ENCODE data around the gene DCAF7. TPM values are rescaled to one million over a fixed set of nuclear protein-coding genes. Genes with fewer than 3 reads are reported as not detected.

The DCAF7 gene
- total and polyA plus RNA-seq, 7 donors, result 10.6 to 30.2 (median 25.1) TPM

DNA sequence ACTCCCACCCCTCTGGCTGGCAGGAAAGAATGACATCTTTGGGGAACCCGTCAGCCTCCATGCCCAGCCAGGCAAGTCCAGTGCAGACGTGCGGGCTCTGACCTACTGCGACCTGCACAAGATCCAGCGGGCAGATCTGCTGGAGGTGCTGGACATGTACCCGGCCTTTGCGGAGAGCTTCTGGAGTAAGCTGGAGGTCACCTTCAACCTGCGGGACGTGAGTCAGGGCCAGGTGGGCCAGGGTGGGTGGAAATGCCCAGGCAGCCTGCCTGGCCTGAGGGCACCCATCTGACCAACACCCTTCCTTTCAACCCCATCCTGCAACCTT, 8.1 kb upstream of the DCAF7 start:
- H3K4me1 ChIP-seq, result no peaks in the 10 kb centered on the region
- WGBS, 3 donors, result 88 to 96% (median 90%) methylated on average over 9 of the region's 9 CpGs
- no peak overlapping the region for H3K4me3 ChIP-seq
- no peak overlapping the region for H3K27ac ChIP-seq
- no peak for DNase-seq
- TF ChIP-seq, protein P1, sequence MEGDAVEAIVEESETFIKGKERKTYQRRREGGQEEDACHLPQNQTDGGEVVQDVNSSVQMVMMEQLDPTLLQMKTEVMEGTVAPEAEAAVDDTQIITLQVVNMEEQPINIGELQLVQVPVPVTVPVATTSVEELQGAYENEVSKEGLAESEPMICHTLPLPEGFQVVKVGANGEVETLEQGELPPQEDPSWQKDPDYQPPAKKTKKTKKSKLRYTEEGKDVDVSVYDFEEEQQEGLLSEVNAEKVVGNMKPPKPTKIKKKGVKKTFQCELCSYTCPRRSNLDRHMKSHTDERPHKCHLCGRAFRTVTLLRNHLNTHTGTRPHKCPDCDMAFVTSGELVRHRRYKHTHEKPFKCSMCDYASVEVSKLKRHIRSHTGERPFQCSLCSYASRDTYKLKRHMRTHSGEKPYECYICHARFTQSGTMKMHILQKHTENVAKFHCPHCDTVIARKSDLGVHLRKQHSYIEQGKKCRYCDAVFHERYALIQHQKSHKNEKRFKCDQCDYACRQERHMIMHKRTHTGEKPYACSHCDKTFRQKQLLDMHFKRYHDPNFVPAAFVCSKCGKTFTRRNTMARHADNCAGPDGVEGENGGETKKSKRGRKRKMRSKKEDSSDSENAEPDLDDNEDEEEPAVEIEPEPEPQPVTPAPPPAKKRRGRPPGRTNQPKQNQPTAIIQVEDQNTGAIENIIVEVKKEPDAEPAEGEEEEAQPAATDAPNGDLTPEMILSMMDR (IDR thresholded peaks at IDR 0.05), result no peak
- peaks cover 0 to 23% (median 9%) of the 10 kb centered on the region in 3 donors for H3K27me3 ChIP-seq (ENCODE audit: insufficient read depth in 3 of 3, low read length in 2 of 3)
- H3K9me3 ChIP-seq, result no peaks in the 10 kb centered on the region
- no peaks in the 10 kb centered on the region for H3K36me3 ChIP-seq (ENCODE audit: insufficient read depth in 1 of 2, low read depth in 1 of 2)
- intact Hi-C loops (cut with DNase I), result no loop called here
- ATAC-seq, result no peak

DNA sequence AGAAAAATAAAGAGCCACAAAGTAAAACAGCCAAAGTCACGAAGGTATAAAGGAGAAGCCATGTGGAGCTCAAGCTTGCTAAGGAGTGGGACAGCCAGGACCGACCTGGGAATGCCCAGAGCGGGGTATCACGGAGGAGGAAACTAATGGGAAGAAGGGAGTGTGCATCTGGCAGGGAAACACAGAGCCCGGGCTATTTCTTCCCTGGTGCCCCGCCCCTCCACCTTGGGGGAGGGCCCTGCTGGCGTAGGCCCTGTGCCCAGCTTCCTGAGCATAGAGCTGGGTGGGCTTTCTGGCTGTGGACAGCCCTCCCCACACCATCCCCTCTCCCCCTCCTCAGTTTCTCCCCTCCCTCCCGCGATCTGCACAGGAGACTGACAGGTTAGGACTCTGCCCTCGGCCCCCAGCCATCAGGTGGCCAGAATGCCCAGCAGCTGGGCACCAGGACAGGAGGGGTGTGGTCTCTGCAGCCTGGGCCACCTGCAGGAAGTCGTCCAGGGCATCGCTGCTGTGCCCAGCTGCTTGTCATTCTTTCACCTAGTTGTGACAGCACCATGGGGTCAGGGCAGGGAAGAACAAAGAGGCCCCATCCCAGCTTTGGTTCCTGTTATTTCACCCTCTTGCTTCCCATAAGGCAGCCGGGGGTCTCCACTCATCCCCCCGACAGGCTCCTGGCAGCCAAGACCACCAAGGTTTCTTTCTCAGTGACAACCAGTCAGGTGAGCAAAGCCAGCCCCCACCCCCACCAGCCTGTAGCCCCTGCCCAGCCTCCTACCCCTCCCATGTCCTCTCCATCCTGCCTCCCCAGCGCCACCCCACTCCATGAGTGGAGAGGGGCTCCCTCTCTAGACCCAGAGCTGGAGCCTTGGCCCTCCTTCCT, 7.1 kb upstream of the DCAF7 start:
- no peak overlapping the region for H3K4me3 ChIP-seq
- intact Hi-C loops (cut with DNase I), result no loop called here
- H3K27ac ChIP-seq, result no peak overlapping the region
- no peaks in the 10 kb centered on the region for H3K9me3 ChIP-seq
- no peaks in the 10 kb centered on the region for H3K36me3 ChIP-seq (ENCODE audit: insufficient read depth in 1 of 2, low read depth in 1 of 2)
- peaks cover 0 to 20% (median 9%) of the 10 kb centered on the region in 3 donors for H3K27me3 ChIP-seq (ENCODE audit: insufficient read depth in 3 of 3, low read length in 2 of 3)
- DNase-seq (no peak), ATAC-seq (no peak)
- H3K4me1 ChIP-seq, result no peaks in the 10 kb centered on the region
- TF ChIP-seq, protein P1 (IDR thresholded peaks at IDR 0.05), result no peak
- 51 to 56% (median 54%) methylated on average over 14 to 15 of the region's 15 CpGs for WGBS, 3 donors

DNA sequence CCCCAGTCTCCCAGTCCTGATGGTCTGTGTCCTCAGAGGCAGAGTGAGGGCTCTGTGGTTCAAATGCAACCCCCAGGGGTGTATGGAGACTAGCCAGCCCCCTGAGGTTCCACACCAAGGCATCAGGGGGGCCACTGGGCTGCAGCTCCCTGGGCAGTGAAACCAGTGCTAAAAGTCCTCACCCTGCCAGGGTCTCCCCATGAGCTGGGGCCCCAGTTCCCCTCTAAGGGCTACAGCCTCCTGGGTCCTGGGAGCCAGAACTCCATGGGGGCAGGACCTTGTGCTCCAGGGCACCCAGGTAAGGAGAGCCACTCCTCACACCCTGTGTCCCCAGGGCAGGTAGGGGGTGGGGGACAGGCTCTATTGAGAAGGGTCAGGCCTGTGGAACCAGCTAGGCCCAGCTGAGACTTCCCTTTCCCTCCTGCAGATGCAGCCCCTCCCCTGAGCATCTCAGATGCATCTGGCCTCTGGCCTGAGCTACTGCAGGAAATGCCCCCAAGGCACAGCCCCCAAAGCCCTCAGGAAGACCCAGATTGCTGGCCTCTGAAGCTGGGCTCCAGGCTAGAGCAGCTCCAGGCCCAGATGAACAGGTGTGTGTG, 6.4 kb upstream of the DCAF7 start:
- Histone ChIP-seq H3K36me3 (ENCODE audit: insufficient read depth in 1 of 2, low read depth in 1 of 2) (no peaks in the 10 kb centered on the region), H3K27ac (no peak overlapping the region), H3K4me1 (no peaks in the 10 kb centered on the region), H3K9me3 (no peaks in the 10 kb centered on the region), H3K4me3 (no peak overlapping the region), H3K27me3 (ENCODE audit: insufficient read depth in 3 of 3, low read length in 2 of 3) (peaks cover 0 to 13% (median 3%) of the 10 kb centered on the region in 3 donors)
- DNase-seq (no peak), ATAC-seq (no peak)
- TF ChIP-seq, protein P1 (IDR thresholded peaks at IDR 0.05), result no peak
- intact Hi-C loops (cut with DNase I), result no loop called here

DNA sequence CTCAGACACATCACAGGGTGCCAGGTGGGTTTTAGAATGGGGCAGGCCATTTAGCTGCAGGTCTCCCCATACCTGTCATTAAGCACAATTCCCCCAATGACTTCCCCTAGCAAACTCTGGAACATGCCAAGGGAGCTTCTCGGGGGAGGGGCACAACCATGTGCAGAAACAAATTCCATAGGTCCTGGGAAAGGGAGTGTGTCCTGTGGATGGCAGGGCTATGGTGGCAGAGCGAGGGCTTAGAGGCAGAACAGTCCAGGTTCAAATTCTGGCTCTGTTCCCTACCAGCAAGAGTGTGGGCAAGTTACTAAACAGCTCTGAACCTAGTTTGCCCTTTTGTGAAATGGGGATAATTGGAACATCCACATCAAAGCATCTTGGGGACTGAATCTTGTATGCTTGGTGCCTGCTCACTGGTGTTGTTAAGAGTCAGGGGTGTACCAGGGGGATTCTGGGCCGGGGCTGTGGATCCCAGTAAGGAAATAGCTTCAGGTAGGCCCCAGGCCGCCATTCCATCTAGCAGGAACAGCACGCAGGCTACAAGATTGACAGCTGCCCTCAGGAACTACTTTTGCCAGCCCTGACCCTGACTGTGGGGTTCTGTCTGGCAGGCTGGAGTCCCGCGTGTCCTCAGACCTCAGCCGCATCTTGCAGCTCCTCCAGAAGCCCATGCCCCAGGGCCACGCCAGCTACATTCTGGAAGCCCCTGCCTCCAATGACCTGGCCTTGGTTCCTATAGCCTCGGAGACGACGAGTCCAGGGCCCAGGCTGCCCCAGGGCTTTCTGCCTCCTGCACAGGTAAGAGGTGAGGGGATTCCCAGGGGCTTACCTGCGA, 5.6 kb upstream of the DCAF7 start:
- intact Hi-C loops (cut with DNase I), result no loop called here
- Histone ChIP-seq H3K4me3 (no peak overlapping the region), H3K9me3 (no peaks in the 10 kb centered on the region), H3K4me1 (peaks cover 6% of the 10 kb centered on the region), H3K27me3 (ENCODE audit: insufficient read depth in 3 of 3, low read length in 2 of 3) (peaks cover 0 to 5% (median 0%) of the 10 kb centered on the region in 3 donors), H3K36me3 (ENCODE audit: insufficient read depth in 1 of 2, low read depth in 1 of 2) (no peaks in the 10 kb centered on the region), H3K27ac (no peak overlapping the region)
- 86 to 88% (median 88%) methylated on average over 13 of the region's 13 CpGs for WGBS, 3 donors
- no peak for DNase-seq
- ATAC-seq, result no peak
- TF ChIP-seq, protein P1 (IDR thresholded peaks at IDR 0.05), result no peak
